SK-N-SH (cell line): Measurements from ENCODE around the gene GNG3. TPM values are rescaled to one million over a fixed set of nuclear protein-coding genes. Genes with fewer than 3 reads are reported as not detected.

ENCODE experiments used
- CTCF ChIA-PET: fragments of 300-600, 350-600 bp; formaldehyde crosslinking; extraction: SDS; loops from one replicate; lab custom pipeline; 2021; lab: Yijun Ruan, JAX
- POLR2A ChIA-PET: fragments of 350-600 bp; sonication (Branson Sonifier 250); formaldehyde crosslinking; extraction: SDS; loops from one replicate; lab custom pipeline; 2020; ENCODE audit warnings: antibody characterized with exemption, inconsistent platforms; lab: Yijun Ruan, JAX
- DNase-seq: peaks from one replicate; pipeline ENCODE4 v3.0.0; 2012
- H2AFZ ChIP-seq: fragments of 200-600 bp; sonication (generic); 2 replicates; pipeline ENCODE4 v1.8.1; 2016; ENCODE audit warnings: antibody characterized with exemption, mild to moderate bottlenecking, low read depth
- H3F3A ChIP-seq: fragments of 200-600 bp; sonication (generic); replicated peaks from 2 replicates; pipeline ENCODE3; 2016; ENCODE audit warnings: antibody characterized with exemption, mild to moderate bottlenecking; ENCODE audit not compliant: insufficient read depth
- H3K27ac ChIP-seq, 2 experiments: fragments of 200-500 bp in 1 of 2; fragments of 200-600 bp in 1 of 2; sonication (Bioruptor generic) in 1 of 2; sonication (generic), shearing (Covaris generic) in 1 of 2; 2 replicates each; pipeline versions ENCODE4 v1.5.1 to v1.6.1; 2014 to 2016; ENCODE audit warnings: low read depth in 2 of 2, inconsistent platforms in 1 of 2, low read length in 1 of 2, mild to moderate bottlenecking in 1 of 2, mixed read lengths in 1 of 2
- H3K27me3 ChIP-seq: fragments of 200-600 bp; sonication (generic), shearing (Covaris generic); 2 replicates; pipeline ENCODE4 v1.6.1; 2016; ENCODE audit warnings: mixed run types; ENCODE audit not compliant: insufficient read depth
- H3K36me3 ChIP-seq, 2 experiments: fragments of 200-500 bp in 1 of 2; fragments of 200-600 bp in 1 of 2; sonication (Bioruptor generic) in 1 of 2; sonication (generic) in 1 of 2; replicated peaks in 1 of 2; 2 replicates each; pipeline versions ENCODE3 to v1.5.1; 2014 to 2016; ENCODE audit warnings: low read length in 1 of 2, mild to moderate bottlenecking in 1 of 2; ENCODE audit not compliant: insufficient read depth in 2 of 2, control insufficient read depth in 1 of 2
- H3K4me1 ChIP-seq, 2 experiments: fragments of 200-500 bp in 1 of 2; fragments of 200-600 bp in 1 of 2; sonication (Bioruptor generic) in 1 of 2; sonication (generic), shearing (Covaris generic) in 1 of 2; 2 replicates each; pipeline versions ENCODE4 v1.5.1 to v1.6.1; 2014 to 2016; ENCODE audit warnings: low read depth in 1 of 2, low read length in 1 of 2, mixed run types in 1 of 2; ENCODE audit not compliant: insufficient read depth in 2 of 2, control insufficient read depth in 1 of 2
- H3K4me2 ChIP-seq: fragments of 200-600 bp; sonication (generic), shearing (Covaris generic); 2 replicates; pipeline ENCODE4 v1.6.1; 2017; ENCODE audit warnings: mixed run types
- H3K4me3 ChIP-seq, 2 experiments: fragments of 200-500 bp in 1 of 2; fragments of 200-600 bp in 1 of 2; sonication (Bioruptor generic) in 1 of 2; sonication (generic), shearing (Covaris generic) in 1 of 2; 2 replicates each; pipeline versions ENCODE4 v1.5.1 to v1.8.1; 2014 to 2016; ENCODE audit warnings: low read depth in 2 of 2, inconsistent platforms in 1 of 2, low read length in 1 of 2, mild to moderate bottlenecking in 1 of 2, mixed read lengths in 1 of 2, moderate library complexity in 1 of 2
- H3K79me2 ChIP-seq: fragments of 200-600 bp; sonication (generic); 2 replicates; pipeline ENCODE4 v1.8.1; 2017; ENCODE audit warnings: mild to moderate bottlenecking; ENCODE audit not compliant: insufficient read depth
- H3K9ac ChIP-seq: fragments of 200-600 bp; sonication (generic); 2 replicates; pipeline ENCODE4 v1.6.1; 2017; ENCODE audit warnings: mixed run types
- H3K9me2 ChIP-seq: fragments of 200-600 bp; sonication (generic); 2 replicates; pipeline ENCODE4 v1.6.1; 2017; ENCODE audit warnings: mixed run types
- H3K9me3 ChIP-seq: fragments of 200-600 bp; sonication (generic); 2 replicates; pipeline ENCODE4 v1.6.1; 2017; ENCODE audit warnings: mixed run types, mild to moderate bottlenecking, moderate library complexity
- H4K20me1 ChIP-seq: fragments of 200-600 bp; sonication (generic); 2 replicates; pipeline ENCODE4 v1.6.1; 2017; ENCODE audit warnings: mild to moderate bottlenecking, mixed run types; ENCODE audit not compliant: insufficient read depth
- CHD2 ChIP-seq: fragments of 150-350 bp; IDR thresholded peaks from 2 replicates; pipeline ENCODE4 v1.6.1; 2018; ENCODE audit warnings: low read length; ENCODE audit not compliant: partially characterized antibody
- CTCF ChIP-seq: fragments of 200-600 bp; sonication (generic); IDR thresholded peaks from 2 replicates; pipeline ENCODE4 v1.6.1; 2017; ENCODE audit warnings: antibody characterized with exemption, mild to moderate bottlenecking, moderate library complexity
- EZH2phosphoT487 ChIP-seq: fragments of 200-600 bp; sonication (generic); IDR thresholded peaks from 2 replicates; pipeline ENCODE4 v1.6.1; 2017; ENCODE audit warnings: low read depth, mixed run types, mild to moderate bottlenecking, antibody characterized with exemption, moderate library complexity, borderline replicate concordance
- FOSL2 ChIP-seq: IDR thresholded peaks from 2 replicates; pipeline ENCODE4 v1.4.0; 2012; ENCODE audit warnings: low read depth, mild to moderate bottlenecking, moderate library complexity, borderline replicate concordance
- GABPA ChIP-seq: IDR thresholded peaks from 2 replicates; pipeline ENCODE4 v1.4.0; 2012; ENCODE audit warnings: low read depth, mild to moderate bottlenecking
- MEF2A ChIP-seq: IDR thresholded peaks from 2 replicates; pipeline ENCODE4 v1.4.0; 2012; ENCODE audit warnings: low read depth, borderline replicate concordance
- NRF1 ChIP-seq: IDR thresholded peaks from 2 replicates; pipeline ENCODE4 v1.6.1; 2012; ENCODE audit warnings: low read depth, mild to moderate bottlenecking, low read length
- POLR2AphosphoS5 ChIP-seq: IDR thresholded peaks from 2 replicates; pipeline ENCODE4 v1.6.1; 2012; ENCODE audit warnings: low read depth, low read length
- REST ChIP-seq: IDR thresholded peaks from 2 replicates; pipeline ENCODE4 v1.6.1; 2012; ENCODE audit warnings: mild to moderate bottlenecking, low read depth, low read length, moderate library complexity
- TCF12 ChIP-seq: IDR thresholded peaks from 2 replicates; pipeline ENCODE4 v1.4.0; 2012
- TEAD4 ChIP-seq: IDR thresholded peaks from 2 replicates; pipeline ENCODE4 v1.4.0; 2012; ENCODE audit warnings: mild to moderate bottlenecking, borderline replicate concordance; ENCODE audit not compliant: insufficient read depth
- YY1 ChIP-seq: IDR thresholded peaks from 2 replicates; pipeline ENCODE4 v1.4.0; 2012; ENCODE audit warnings: low read depth, mild to moderate bottlenecking
- ZBTB33 ChIP-seq: IDR thresholded peaks from 2 replicates; pipeline ENCODE4 v1.4.0; 2012; ENCODE audit warnings: low read depth, borderline replicate concordance
- WGBS: methylation state at CpG from one replicate; pipeline ENCODE4 v1.1.6; 2017; ENCODE audit warnings: low lambda C conversion rate; 5-methylcytosine and 5-hydroxymethylcytosine counted together
- polyA plus RNA-seq, 3 experiments: library from polyadenylated mRNA; depleted of rRNA; stranded (reverse); fragments of >200 nt; gene quantifications; 2 replicates each; pipeline ENCODE4 v1.2.3, GENCODE V29; 2012

GNG3 gene
- polyA plus RNA-seq, 1 of the 3 experiments (the other 2 are of a cell fraction), result 0.16 TPM

GRCh38 chr11:62687508-62688396 lies 19.7 kb upstream of the GNG3 start:
- Histone ChIP-seq H3K4me2 (no peak overlapping the region), H3F3A (peaks cover 7% of the 10 kb centered on the region), H3K79me2 (no peaks in the 10 kb centered on the region), H3K9me3 (no peaks in the 10 kb centered on the region), H3K4me1 (peaks cover 0 to 6% of the 10 kb centered on the region in 2 experiments; a peak in 1 of 4 replicates), H3K9ac (no peak overlapping the region), H4K20me1 (no peaks in the 10 kb centered on the region), H3K36me3 (peaks cover 5 to 24% of the 10 kb centered on the region in 2 experiments), H2AFZ (no peak overlapping the region), H3K27me3 (no peaks in the 10 kb centered on the region), H3K9me2 (no peaks in the 10 kb centered on the region), H3K4me3 (no peak overlapping the region), H3K27ac (no peak overlapping the region)
- no peak for TF ChIP-seq TEAD4
- no peak for TF ChIP-seq YY1
- no peak for TF ChIP-seq FOSL2
- TF ChIP-seq EZH2phosphoT487, result no peak
- TF ChIP-seq POLR2AphosphoS5, result no peak
- TF ChIP-seq ZBTB33, result no peak
- TF ChIP-seq REST, result no peak
- no peak for TF ChIP-seq CTCF
- no peak for TF ChIP-seq NRF1
- TF ChIP-seq TCF12, result no peak
- no peak for TF ChIP-seq MEF2A
- TF ChIP-seq CHD2, result no peak
- TF ChIP-seq GABPA, result no peak
- ChIA-PET POLR2A (no interaction called here), CTCF (no interaction called here)
- WGBS, result 94% methylated on average over 44 of the region's 74 CpGs
- DNase-seq, result peak; percentile 36
